PC-9 (cell line): ENCODE measurements around the gene MAP3K5. TPM values are rescaled to one million over a fixed set of nuclear protein-coding genes. Genes with fewer than 3 reads are reported as not detected.

Experiments used
- BruUV-seq: library from RNA; stranded (reverse); fragments of 400-500 nt; replicated peaks from 2 replicates; lab custom pipeline; 2021; lab: Mats Ljungman, UMichigan
- CTCF ChIA-PET: fragments of 300-600 bp; sonication (Branson Sonifier 250); formaldehyde crosslinking; loops from one replicate; lab custom pipeline; 2022; ENCODE audit warnings: antibody characterized with exemption; lab: Charles Lee
- POLR2A ChIA-PET: fragments of 300-600 bp; sonication (Branson Sonifier 250); formaldehyde crosslinking; loops from one replicate; lab custom pipeline; 2022; ENCODE audit warnings: antibody characterized with exemption; ENCODE audit not compliant: unreplicated experiment; lab: Charles Lee
- DNase-seq, 2 experiments: peaks; one replicate each; pipeline versions ENCODE4 v3.0.0 to v3.0.0-alpha.2; 2015 to 2022; ENCODE audit warnings: mixed read lengths in 1 of 2
- H2AFZ ChIP-seq: fragments of 200-600 bp; sonication (generic); 2 replicates; pipeline ENCODE4 v1.8.1; 2017; ENCODE audit warnings: antibody characterized with exemption
- H3F3A ChIP-seq: fragments of 200-600 bp; sonication (generic); 2 replicates; pipeline ENCODE4 v1.8.1; 2017; ENCODE audit warnings: antibody characterized with exemption, mild to moderate bottlenecking, low read depth; ENCODE audit not compliant: insufficient read depth
- H3K27ac ChIP-seq: fragments of 200-600 bp; sonication (generic); 2 replicates; pipeline ENCODE4 v1.6.1; 2016; ENCODE audit warnings: mixed run types
- H3K27me3 ChIP-seq: fragments of 200-600 bp; sonication (generic); 2 replicates; pipeline ENCODE4 v1.6.1; 2016; ENCODE audit warnings: low read depth, mixed run types; ENCODE audit not compliant: insufficient read depth
- H3K36me3 ChIP-seq: fragments of 200-600 bp; sonication (generic); 2 replicates; pipeline ENCODE4 v1.6.1; 2016; ENCODE audit warnings: low read depth, mixed run types
- H3K4me1 ChIP-seq: fragments of 200-600 bp; sonication (generic); replicated peaks from 2 replicates; pipeline ENCODE4 v1.6.1; 2016; ENCODE audit warnings: mixed run types; ENCODE audit not compliant: insufficient read depth
- H3K4me2 ChIP-seq: fragments of 200-600 bp; sonication (generic); 2 replicates; pipeline ENCODE4 v1.6.1; 2017; ENCODE audit warnings: mixed run types
- H3K4me3 ChIP-seq: fragments of 200-600 bp; sonication (generic); 2 replicates; pipeline ENCODE4 v1.6.1; 2016; ENCODE audit warnings: mixed run types
- H3K79me2 ChIP-seq: fragments of 200-600 bp; sonication (generic); 2 replicates; pipeline ENCODE4 v1.6.1; 2017; ENCODE audit warnings: low read depth, mixed run types
- H3K9me2 ChIP-seq: fragments of 200-600 bp; sonication (generic); 2 replicates; pipeline ENCODE4 v1.8.1; 2017; ENCODE audit warnings: mild to moderate bottlenecking; ENCODE audit not compliant: insufficient read depth
- H3K9me3 ChIP-seq: fragments of 200-600 bp; sonication (generic); 2 replicates; pipeline ENCODE4 v1.8.1; 2016; ENCODE audit warnings: low read depth; ENCODE audit not compliant: insufficient read depth
- H4K20me1 ChIP-seq: fragments of 200-600 bp; sonication (generic); 2 replicates; pipeline ENCODE4 v1.8.1; 2017; ENCODE audit not compliant: insufficient read depth
- EZH2 ChIP-seq: fragments of 200-600 bp; sonication (generic); IDR thresholded peaks from 2 replicates; pipeline ENCODE4 v1.8.0; 2017; ENCODE audit warnings: antibody characterized with exemption, low read depth
- intact Hi-C: fragments of 100-400 bp; cut with micrococcal nuclease; formaldehyde crosslinking; loops from one replicate; pipeline ENCODE4 v1.10.0; 2022; ENCODE audit not compliant: unreplicated experiment
- total RNA-seq: library from RNA; stranded (reverse); gene quantifications from 2 replicates; pipeline ENCODE4 v1.2.3, GENCODE V29; 2021
- TF ChIP-seq, protein P1 (sequence below): fragments of 200-600 bp; sonication (generic); conservative IDR thresholded peaks from 2 replicates; pipeline ENCODE4 v1.6.1; 2017; ENCODE audit warnings: mixed run types, antibody characterized with exemption, mild to moderate bottlenecking, moderate library complexity

Gene MAP3K5
- total RNA-seq, 1 experiment from 2014 or later, result 10.9 TPM

DNA sequence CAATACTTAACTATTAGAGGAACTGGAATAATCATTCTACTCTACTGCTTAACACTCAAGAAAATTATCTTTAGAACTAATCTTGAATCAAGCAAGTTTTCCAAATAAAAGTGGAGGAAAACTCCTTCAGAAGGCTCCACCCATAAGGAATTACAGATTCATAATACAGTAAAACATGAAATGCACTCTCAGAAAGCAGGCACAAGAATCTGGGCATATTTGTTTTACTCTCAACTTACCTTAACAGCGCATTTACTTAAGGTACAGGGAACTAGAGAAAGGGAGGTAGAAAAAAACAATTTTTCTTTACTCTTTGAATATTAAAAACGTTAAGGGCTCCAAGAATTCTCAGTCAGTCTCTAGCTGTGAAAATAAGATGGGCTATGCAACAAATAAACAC is 140.3 kb downstream of the MAP3K5 start:
- no peaks in the 10 kb centered on the region for H3K4me1 ChIP-seq
- no peaks in the 10 kb centered on the region for H3K79me2 ChIP-seq
- no peaks in the 10 kb centered on the region for H3F3A ChIP-seq
- POLR2A ChIA-PET, result no interaction called here
- no peaks in the 10 kb centered on the region for H3K9me2 ChIP-seq
- DNase-seq, result no peak
- no peak overlapping the region for H2AFZ ChIP-seq
- BruUV-seq, result no TSS peak
- H3K4me3 ChIP-seq, result no peak overlapping the region
- H3K4me2 ChIP-seq, result no peak overlapping the region
- intact Hi-C loops, result no loop called here
- H3K27me3 ChIP-seq, result no peaks in the 10 kb centered on the region
- CTCF ChIA-PET, result no interaction called here
- TF ChIP-seq EZH2, result no peak
- TF ChIP-seq, protein P1, sequence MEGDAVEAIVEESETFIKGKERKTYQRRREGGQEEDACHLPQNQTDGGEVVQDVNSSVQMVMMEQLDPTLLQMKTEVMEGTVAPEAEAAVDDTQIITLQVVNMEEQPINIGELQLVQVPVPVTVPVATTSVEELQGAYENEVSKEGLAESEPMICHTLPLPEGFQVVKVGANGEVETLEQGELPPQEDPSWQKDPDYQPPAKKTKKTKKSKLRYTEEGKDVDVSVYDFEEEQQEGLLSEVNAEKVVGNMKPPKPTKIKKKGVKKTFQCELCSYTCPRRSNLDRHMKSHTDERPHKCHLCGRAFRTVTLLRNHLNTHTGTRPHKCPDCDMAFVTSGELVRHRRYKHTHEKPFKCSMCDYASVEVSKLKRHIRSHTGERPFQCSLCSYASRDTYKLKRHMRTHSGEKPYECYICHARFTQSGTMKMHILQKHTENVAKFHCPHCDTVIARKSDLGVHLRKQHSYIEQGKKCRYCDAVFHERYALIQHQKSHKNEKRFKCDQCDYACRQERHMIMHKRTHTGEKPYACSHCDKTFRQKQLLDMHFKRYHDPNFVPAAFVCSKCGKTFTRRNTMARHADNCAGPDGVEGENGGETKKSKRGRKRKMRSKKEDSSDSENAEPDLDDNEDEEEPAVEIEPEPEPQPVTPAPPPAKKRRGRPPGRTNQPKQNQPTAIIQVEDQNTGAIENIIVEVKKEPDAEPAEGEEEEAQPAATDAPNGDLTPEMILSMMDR, result no peak
- no peaks in the 10 kb centered on the region for H4K20me1 ChIP-seq
- H3K36me3 ChIP-seq, result peaks cover 13% of the 10 kb centered on the region; the same call in 1 of the 2 replicates
- no peaks in the 10 kb centered on the region for H3K9me3 ChIP-seq
- no peak overlapping the region for H3K27ac ChIP-seq

DNA sequence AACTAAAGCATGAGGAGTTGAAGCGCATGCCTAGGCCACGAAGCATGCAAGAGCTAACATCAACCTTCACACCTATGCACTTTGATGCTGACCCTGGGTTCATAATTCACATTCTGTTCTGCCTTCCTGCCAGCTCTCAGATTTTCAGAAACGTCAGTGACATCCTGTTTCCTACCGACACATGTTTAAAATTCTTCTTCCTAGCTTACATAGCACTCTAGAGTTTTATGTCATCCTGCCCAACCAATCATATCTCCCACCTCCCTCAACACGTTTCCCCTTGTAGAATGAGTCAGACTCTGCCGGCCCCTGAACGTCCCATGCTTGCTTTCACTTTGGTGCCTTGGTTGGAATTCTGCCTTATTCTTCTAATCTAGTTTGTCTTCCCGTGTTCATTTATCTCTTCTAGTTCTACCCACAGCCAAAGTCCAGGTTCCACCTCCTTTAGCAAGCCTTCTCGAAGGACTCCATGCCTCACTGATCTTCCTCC is 144.9 kb downstream of the MAP3K5 start:
- TF ChIP-seq, protein P1, result no peak
- TF ChIP-seq EZH2, result no peak
- no peak overlapping the region for H2AFZ ChIP-seq
- ChIA-PET CTCF (interaction anchor here (1.2 kb wide), 1 partner anchor 145 kb away, joined by 3 read pairs; the partner anchor contains the start of gene MAP3K5), POLR2A (no interaction called here)
- DNase-seq, result no peak
- H3F3A ChIP-seq, result peaks cover 14% of the 10 kb centered on the region
- intact Hi-C loops, result no loop called here
- H3K9me3 ChIP-seq, result no peaks in the 10 kb centered on the region
- no TSS peak for BruUV-seq
- no peaks in the 10 kb centered on the region for H4K20me1 ChIP-seq
- no peak overlapping the region for H3K4me2 ChIP-seq
- no peaks in the 10 kb centered on the region for H3K9me2 ChIP-seq
- peaks cover 9% of the 10 kb centered on the region for H3K4me1 ChIP-seq
- H3K36me3 ChIP-seq, result 0 out of 2 replicates have a peak, but pooled peaks cover 15% of the 10 kb centered on the region
- H3K79me2 ChIP-seq, result no peaks in the 10 kb centered on the region
- H3K4me3 ChIP-seq, result no peak overlapping the region
- no peaks in the 10 kb centered on the region for H3K27me3 ChIP-seq
- H3K27ac ChIP-seq, result no peak overlapping the region

DNA sequence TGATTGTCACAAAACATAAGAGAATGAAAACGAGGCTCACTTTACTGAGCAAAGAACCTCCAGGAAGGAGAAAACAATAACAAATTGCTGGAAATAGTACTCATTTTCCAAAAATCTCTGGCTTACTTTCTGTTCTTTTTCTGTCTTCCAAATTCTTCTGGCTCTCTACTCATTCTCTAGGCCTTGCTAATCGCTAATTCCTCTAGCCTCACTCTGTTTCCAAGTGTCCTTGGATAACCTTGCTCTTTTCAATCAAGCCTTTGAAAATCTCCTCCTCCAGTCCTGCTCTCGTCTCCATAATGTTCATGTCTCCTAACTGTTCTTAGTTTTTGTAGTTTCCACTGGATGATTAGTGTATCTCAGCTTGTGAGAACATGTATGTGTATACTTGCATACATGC is 145.9 kb downstream of the MAP3K5 start:
- Histone ChIP-seq H4K20me1 (no peaks in the 10 kb centered on the region), H3K4me3 (no peak overlapping the region), H3K4me1 (peaks cover 9% of the 10 kb centered on the region), H3K4me2 (no peak overlapping the region), H3K9me2 (no peaks in the 10 kb centered on the region), H3K27ac (no peak overlapping the region), H3K27me3 (no peaks in the 10 kb centered on the region), H2AFZ (no peak overlapping the region), H3K9me3 (no peaks in the 10 kb centered on the region), H3K36me3 (0 out of 2 replicates have a peak, but pooled peaks cover 13% of the 10 kb centered on the region), H3F3A (peaks cover 14% of the 10 kb centered on the region), H3K79me2 (no peaks in the 10 kb centered on the region)
- TF ChIP-seq, protein P1, result no peak
- TF ChIP-seq EZH2, result no peak
- DNase-seq, result no peak
- CTCF ChIA-PET, result no interaction called here
- no TSS peak for BruUV-seq
- intact Hi-C loops, result no loop called here
- POLR2A ChIA-PET, result no interaction called here
